Rectal smooth muscle tissue (tissue), 1 donor: Measurements from ENCODE around the gene RHOD.

Experiments used
- H3K27ac ChIP-seq: one replicate; pipeline ENCODE4 v1.7.0; 2013; ENCODE audit warnings: low read depth, low read length, inconsistent platforms
- H3K27me3 ChIP-seq: one replicate; pipeline ENCODE4 v1.7.0; 2013; ENCODE audit warnings: low read length; ENCODE audit not compliant: control insufficient read depth, insufficient read depth
- H3K36me3 ChIP-seq: one replicate; pipeline ENCODE4 v1.7.0; 2013; ENCODE audit warnings: low read length; ENCODE audit not compliant: control insufficient read depth, insufficient read depth
- H3K4me1 ChIP-seq: one replicate; pipeline ENCODE4 v1.7.0; 2013; ENCODE audit warnings: low read length; ENCODE audit not compliant: control insufficient read depth, insufficient read depth
- H3K4me3 ChIP-seq: one replicate; pipeline ENCODE4 v1.7.0; 2013; ENCODE audit warnings: low read length
- H3K9ac ChIP-seq: one replicate; pipeline ENCODE4 v1.7.0; 2013; ENCODE audit warnings: low read length

Gene RHOD

DNA sequence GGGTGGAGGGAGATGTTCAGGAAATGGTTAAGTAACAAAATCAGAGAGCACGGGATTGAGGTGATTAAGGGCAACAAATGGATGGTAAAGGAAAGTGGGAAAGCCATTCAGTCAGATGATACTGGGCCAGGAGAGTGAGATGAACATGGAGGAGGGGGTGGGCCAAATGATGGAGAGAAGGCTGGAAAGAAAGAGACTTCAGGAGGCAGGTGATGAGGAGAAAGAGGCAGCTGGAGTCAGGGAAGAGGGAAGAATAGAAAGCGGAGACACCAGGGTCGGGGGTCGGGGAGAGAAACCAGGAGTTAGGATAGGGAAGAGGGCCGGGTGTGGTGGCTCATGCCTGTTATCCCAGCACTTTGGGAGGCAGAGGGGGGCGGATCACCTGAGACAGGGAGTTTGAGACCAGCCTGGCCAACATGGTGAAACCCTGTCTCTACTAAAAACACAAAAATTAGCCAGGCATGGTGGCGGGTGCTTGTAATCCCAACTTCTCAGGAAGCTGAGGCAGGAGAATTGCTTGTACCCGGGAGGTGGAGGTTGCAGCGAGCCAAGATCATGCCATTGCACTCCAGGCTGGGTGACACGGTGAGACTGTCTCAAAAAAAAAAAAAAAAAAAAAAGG lies 57.7 kb downstream of the RHOD start:
- H3K36me3 ChIP-seq: no peaks in the 10 kb centered on the region

DNA sequence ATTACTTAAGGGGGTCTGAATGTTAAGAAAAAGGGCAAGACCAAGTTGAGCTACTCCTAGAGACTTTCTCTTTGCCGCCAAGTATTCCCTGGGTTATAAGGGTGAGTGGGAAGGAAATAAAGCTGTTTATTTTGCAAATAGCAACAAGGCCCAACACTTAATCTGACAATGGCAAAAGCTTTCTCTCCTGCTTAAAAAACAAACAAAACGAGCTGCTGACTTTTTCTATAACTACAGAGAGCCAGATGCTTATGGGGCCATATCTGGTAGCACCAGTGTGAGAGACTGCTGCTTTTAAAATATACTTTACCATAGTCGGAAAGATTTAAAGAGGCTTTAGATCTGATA lies 60.1 kb downstream of the RHOD start:
- no peak overlapping the region for H3K27ac ChIP-seq
- no peaks in the 10 kb centered on the region for H3K36me3 ChIP-seq
- peaks cover 5% of the 10 kb centered on the region for H3K4me1 ChIP-seq
- H3K4me3 ChIP-seq: no peak overlapping the region
- H3K9ac ChIP-seq: no peak overlapping the region
- H3K27me3 ChIP-seq: no peaks in the 10 kb centered on the region

More for the DNA sequence above, 57.7 kb downstream of the RHOD start:
- Histone ChIP-seq H3K27me3 (no peaks in the 10 kb centered on the region), H3K4me3 (no peak overlapping the region), H3K9ac (no peak overlapping the region), H3K27ac (no peak overlapping the region), H3K4me1 (peaks cover 9% of the 10 kb centered on the region)

DNA sequence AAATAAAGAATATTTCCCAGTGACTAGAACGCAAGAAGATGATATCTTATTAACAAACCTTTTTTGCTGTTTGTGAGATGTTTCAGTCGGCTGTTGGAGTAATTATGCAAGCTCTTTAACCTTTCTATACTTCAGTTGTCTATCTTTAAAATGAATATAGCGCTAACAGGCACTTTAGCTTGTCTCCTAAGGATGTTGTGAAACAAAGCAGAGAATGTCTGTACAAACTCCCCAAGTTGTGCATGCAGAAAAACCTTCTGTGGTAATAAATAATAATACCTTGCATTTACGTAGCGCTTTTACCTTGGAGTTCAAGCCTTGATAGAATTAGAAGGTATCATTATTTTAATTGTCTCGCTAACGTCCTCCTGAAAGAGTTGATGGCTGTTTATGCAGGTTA lies 60.5 kb downstream of the RHOD start:
- Histone ChIP-seq H3K9ac (no peak overlapping the region), H3K4me1 (peaks cover 7% of the 10 kb centered on the region), H3K27ac (peak overlapping the region; percentile 75), H3K4me3 (peak overlapping the region; percentile 71), H3K27me3 (no peaks in the 10 kb centered on the region), H3K36me3 (no peaks in the 10 kb centered on the region)

DNA sequence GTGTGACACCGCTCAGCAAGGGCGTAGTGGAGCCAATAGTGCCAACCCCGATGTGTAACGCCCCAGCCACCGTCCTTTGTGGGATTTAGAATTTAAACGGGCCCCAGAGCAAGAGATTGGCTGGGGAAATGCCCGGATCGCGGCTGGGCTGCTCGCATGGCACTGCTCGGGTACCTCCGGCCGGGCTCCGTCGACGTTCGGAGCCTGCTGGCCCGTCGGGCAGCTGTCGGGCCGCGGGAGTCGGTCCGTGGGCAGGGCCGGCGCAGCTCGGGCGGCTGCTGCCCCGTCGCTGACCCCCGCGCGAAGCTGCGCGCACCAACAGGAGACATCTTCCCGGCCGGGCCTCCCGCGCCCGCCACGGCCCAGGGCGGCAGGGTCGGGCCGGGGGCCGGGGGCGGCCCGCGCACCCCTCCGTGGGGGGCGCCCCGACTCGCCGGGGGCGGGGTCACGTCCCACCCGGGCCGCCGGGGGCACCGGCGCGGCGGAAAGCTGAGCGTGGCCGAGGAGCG lies 61.1 kb downstream of the RHOD start:
- Histone ChIP-seq H3K36me3 (no peaks in the 10 kb centered on the region), H3K27me3 (no peaks in the 10 kb centered on the region), H3K9ac (peak overlapping the region; percentile 51), H3K4me1 (peaks cover 7% of the 10 kb centered on the region), H3K4me3 (peak overlapping the region; percentile 71), H3K27ac (peak overlapping the region; percentile 96)

DNA sequence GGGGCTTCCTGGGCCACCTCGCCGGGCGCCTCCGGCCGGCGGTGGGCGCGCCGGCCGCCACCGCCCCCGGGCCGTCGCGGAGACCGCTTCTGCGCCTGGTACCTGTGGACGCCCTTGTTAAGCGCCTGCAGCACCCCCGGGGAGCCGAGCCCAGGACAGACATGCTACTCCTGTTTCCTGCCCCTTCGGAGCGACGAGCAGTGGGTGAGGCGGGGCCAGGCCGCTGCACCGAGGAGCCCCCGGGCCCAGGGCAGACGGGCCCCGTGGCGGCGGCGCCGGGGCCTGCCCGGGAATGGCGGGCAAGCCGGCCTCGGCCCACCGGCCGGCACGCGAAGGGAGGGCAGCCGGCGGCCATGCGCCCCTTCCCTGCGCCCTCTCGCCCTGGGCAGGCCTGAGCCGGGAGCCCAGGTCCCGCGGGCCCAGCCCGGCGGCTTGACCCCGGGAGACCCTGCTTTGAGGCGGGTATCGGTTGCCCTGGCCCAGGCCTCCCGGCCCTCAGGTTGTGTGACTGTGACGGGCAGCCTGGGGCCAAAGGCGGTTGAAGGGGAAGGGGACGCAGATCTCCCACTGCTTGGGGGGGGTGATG lies 61.6 kb downstream of the RHOD start:
- Histone ChIP-seq H3K4me3 (peak overlapping the region; percentile 71), H3K9ac (peak overlapping the region; percentile 51), H3K27me3 (no peaks in the 10 kb centered on the region), H3K27ac (peak overlapping the region; percentile 96), H3K4me1 (peaks cover 7% of the 10 kb centered on the region), H3K36me3 (no peaks in the 10 kb centered on the region)

DNA sequence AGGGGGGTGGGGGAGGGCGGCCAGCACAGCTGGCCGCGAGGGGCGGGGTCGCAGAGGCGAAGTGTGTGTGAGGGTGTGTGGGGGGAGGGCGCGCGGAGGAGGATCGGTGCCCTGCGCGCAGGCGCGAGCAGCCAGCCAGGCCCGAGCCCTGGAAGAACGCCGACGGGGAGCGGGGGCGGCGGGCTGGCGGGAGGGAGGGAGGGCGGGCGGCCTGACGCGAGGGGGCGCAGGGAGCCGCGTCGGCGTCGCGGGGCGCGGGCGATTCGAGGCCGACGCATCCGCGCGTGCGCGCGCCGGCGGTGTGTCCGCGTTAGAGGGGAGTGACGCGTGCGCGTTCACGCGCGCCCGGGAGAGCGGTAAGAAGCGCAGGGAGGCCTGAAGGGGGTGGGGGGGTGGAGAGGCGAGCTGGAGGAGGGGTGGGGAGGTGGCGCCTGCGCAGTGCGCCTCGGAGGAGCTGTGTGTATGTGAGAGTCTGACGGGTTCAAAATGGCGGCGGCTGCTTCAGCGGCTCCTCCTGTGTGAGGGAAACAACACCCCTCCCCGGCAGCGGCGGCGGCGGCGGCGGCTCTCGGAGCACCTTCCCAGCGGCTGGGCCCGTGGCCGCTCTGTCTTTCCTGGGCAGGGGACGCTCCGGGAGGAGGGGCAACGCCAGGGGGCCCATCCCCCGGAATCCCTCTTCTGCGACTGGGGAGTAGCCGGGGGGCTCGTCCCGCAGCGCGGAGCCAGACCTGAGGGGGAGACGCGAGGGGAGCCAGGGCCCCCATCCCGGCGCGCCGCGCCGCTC lies 62.3 kb downstream of the RHOD start, which contains the start of gene KDM2A:
Gene KDM2A, plus strand, starts transcription at position 463 of the 784 bp plus-strand sequence. CDS start 2,054 bp downstream, outside the sequence.
- Histone ChIP-seq H3K27ac (peak within 1 kb of the TSS; percentile 96), H3K4me3 (peak within 1 kb of the TSS; percentile 71)

DNA sequence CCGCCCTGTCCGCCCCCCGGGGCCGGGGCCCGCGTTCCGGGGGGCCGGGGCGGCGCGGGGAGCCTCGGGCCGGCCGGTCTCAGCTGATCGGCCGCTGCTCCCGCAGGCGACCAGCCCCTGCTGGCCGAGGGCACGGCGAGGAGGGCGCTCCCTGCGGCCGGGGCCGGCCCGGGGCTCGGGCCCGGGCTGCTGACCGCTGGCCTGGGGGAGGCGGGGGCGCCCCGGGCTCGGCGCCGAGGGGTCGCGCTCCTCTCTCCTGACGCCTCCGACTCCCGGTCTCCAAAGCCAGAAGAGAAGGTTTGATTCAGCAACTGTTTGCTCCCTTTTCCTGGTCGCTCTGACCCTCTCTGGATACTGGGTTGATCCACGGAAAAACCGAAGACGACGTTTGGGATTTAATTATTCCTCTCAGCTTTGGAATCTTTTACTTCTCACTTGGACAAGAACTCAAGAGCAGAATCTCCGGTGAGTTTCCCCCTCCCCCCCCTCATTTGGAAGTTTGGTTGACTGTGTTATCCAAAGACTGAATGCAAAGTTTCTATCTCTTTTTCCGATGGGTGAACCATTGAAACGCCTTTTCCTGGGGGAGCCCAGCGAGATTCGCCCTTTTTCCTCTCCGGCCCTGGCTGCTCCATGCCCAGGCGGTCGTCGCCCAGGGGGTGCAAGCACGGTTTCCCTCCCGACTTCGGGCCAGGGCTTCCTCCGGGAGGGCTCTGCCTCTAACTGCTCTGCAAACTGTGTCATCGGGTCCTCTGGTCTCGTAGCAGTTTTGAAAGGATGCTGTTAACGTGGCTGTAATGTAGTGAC lies 63.1 kb downstream of the RHOD start:
- Histone ChIP-seq H3K4me1 (peaks cover 7% of the 10 kb centered on the region), H3K36me3 (no peaks in the 10 kb centered on the region), H3K27me3 (no peaks in the 10 kb centered on the region), H3K4me3 (peak overlapping the region; percentile 66), H3K27ac (peak overlapping the region; percentile 94), H3K9ac (peak overlapping the region; percentile 75)

More for the DNA sequence above, 62.3 kb downstream of the RHOD start, which contains the start of gene KDM2A:
- peaks cover 7% of the 10 kb centered on the region for H3K4me1 ChIP-seq
- peak within 1 kb of the TSS; percentile 83 for H3K9ac ChIP-seq
- no peaks in the 10 kb centered on the region for H3K36me3 ChIP-seq
- no peaks in the 10 kb centered on the region for H3K27me3 ChIP-seq

DNA sequence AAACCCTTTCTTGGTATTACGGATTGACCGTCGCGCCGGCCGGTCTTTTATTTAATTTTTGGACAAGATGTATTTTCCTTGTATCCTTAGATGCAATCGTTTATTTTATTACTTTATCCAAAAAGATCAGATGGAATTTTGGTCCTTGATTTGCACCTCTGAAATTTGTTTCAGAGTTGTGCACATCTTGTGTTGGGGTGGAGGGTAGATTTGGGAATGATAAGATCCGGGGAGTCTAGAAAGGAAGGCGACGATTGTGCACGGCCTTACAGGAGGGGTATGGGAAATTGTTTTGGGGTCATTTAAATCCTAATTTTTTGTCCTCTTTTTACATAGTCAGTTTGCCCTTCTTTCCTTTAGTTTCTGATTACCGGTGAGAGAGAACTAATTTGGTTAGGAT lies 63.8 kb downstream of the RHOD start:
- Histone ChIP-seq H3K9ac (peak overlapping the region; percentile 56), H3K27ac (no peak overlapping the region), H3K4me1 (peaks cover 7% of the 10 kb centered on the region), H3K27me3 (no peaks in the 10 kb centered on the region), H3K36me3 (no peaks in the 10 kb centered on the region), H3K4me3 (peak overlapping the region; percentile 66)

DNA sequence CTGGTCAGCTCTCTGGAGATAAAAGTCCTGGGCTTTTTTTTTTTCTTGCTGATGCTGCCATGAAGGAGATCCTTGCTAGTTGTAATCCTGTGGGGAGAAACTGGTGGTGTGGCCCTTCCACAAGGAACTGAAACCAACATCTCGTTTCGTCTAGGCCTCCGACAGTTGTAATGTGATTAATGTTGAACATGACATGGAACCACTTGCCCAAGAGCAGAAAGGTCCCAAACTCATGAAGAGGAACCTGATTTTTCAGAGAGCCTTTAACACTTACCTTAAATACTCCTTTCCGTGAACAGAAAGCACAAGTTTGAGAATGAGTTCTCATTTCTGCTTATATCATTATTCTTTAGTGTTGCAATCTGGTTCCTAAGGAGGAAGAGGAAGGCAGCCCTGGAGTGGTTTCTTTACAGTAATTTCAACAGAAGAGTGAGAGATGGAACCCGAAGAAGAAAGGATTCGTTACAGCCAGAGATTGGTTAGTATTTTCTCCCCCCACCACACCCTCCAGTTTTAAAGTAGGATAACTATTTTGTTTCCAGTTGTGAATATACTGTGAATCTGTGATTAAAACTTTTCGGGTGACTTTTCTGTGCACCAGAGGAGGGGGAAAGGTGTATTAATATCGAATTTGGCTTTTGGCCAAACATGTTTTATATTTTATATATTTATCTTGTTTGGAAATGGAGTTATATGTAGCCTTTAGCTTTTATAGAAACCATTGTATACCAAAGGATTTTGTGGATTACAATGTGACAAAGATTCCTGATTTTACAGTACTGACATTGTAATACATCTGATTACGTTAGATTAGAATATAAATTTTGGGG lies 64.4 kb downstream of the RHOD start:
- Histone ChIP-seq H3K36me3 (no peaks in the 10 kb centered on the region), H3K9ac (peak overlapping the region; percentile 56)

More for the DNA sequence above, 64.4 kb downstream of the RHOD start:
- peak overlapping the region; percentile 37 for H3K27ac ChIP-seq
- H3K4me3 ChIP-seq: peak overlapping the region; percentile 66
- H3K27me3 ChIP-seq: no peaks in the 10 kb centered on the region
- peaks cover 7% of the 10 kb centered on the region for H3K4me1 ChIP-seq
